Body of pancreas (tissue), 4 donors: ENCODE data around the gene EPN2. TPM values are rescaled to one million over a fixed set of nuclear protein-coding genes. Genes with fewer than 3 reads are reported as not detected.
A peak's percentile ranks its signal among the peaks of the same experiment; 100 is the strongest.

Experiments used
- ATAC-seq: fragments of 150-250 bp; one replicate; pipeline ENCODE4 v1.9.1; 2016
- DNase-seq, 4 donors: peaks; one replicate each; pipeline ENCODE4 v3.0.0-alpha.2; 2019
- H3K27ac ChIP-seq, 4 donors: fragments of 200-600 bp; sonication (generic); 1 replicate in 3 of 4; 2 replicates in 1 of 4; pipeline versions ENCODE4 v1.5.1 to v1.6.1; 2016 to 2019; ENCODE audit warnings: mild to moderate bottlenecking in 1 of 4, mixed read lengths in 1 of 4, moderate library complexity in 1 of 4
- H3K27me3 ChIP-seq, 2 donors: fragments of 200-600 bp; sonication (generic); one replicate each; pipeline ENCODE4 v1.6.0; 2016; ENCODE audit warnings: mild to moderate bottlenecking in 1 of 2
- H3K36me3 ChIP-seq, 2 donors: fragments of 200-600 bp; sonication (generic); replicated peaks in 1 of 2; 2 replicates each; pipeline ENCODE4 v1.5.1; 2016; ENCODE audit warnings: low read depth in 2 of 2; ENCODE audit not compliant: insufficient read depth in 1 of 2
- H3K4me1 ChIP-seq: fragments of 200-600 bp; sonication (generic); one replicate; pipeline ENCODE4 v1.6.0; 2016
- H3K4me3 ChIP-seq, 2 donors: fragments of 200-600 bp; sonication (generic); 1 replicate in 1 of 2; 2 replicates in 1 of 2; pipeline ENCODE4 v1.5.1; 2016 to 2019
- H3K9me3 ChIP-seq, 3 donors: fragments of 200-600 bp; sonication (generic); 1 replicate in 2 of 3; 2 replicates in 1 of 3; pipeline ENCODE4 v1.5.1; 2016
- POLR2A ChIP-seq, 3 donors: fragments of 450-650 bp; IDR thresholded peaks; one replicate each; pipeline ENCODE4 v1.6.1; 2016; ENCODE audit warnings: antibody characterized with exemption in 3 of 3, mild to moderate bottlenecking in 2 of 3
- WGBS, 2 donors: methylation state at CpG; one replicate each; pipeline ENCODE4 v1.1.5; 2017; 5-methylcytosine and 5-hydroxymethylcytosine counted together
- intact Hi-C: fragments of 100-400 bp; cut with DNase I; formaldehyde crosslinking; loops from one replicate; pipeline ENCODE4 v1.15.1; 2023
- total RNA-seq, 2 donors: library from RNA; depleted of rRNA; stranded (reverse); fragments of >200 nt; gene quantifications; one replicate each; pipeline ENCODE4 v1.1.0, GENCODE V29; 2016
- TF ChIP-seq, protein P1 (sequence below), 7 experiments: fragments of 450-650 bp in 4 of 7; fragments of 200-600 bp in 3 of 7; sonication (generic) in 3 of 7; IDR thresholded peaks; one replicate each; pipeline ENCODE4 v1.5.1; 2016 to 2019; ENCODE audit warnings: antibody characterized with exemption in 7 of 7

Gene EPN2
- total RNA-seq, 2 donors from 2014 or later: 32.7 to 46.5 TPM

DNA sequence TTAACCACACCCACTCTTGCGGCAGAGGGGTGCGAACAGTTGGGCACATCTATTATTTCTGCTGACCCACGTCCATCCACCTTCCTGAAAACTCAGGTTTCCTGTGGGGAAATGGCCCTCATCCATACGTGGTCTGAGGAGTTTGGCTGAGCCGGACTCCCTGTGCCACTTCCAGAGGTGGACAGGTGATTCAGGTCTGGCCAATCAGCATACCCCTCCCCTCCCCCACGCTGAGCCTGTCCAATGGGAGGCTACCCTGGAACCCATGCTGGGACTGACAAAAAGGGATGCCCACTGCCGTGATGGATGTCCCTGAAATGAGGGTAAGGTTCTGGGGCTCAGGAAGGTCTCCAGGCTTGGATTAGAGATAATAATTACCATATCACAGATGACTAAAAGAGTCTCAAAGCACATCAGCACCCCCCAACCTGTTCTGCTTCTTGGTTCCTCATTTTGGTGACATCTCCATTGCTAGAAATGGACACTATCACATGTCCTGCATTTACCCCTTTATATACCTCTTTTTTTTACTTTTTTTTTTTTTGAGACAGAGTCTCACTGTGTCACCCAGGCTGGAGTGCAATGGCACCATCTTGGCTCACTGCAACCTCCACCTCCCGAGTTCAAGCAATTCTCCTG, 135.8 kb downstream of the EPN2 start:
- no peaks in the 10 kb centered on the region for H3K36me3 ChIP-seq
- intact Hi-C loops: no loop called here
- ATAC-seq (no peak), DNase-seq (peak in 1 of 4 donors; percentile 8)
- no peaks in the 10 kb centered on the region for H3K9me3 ChIP-seq
- H3K27me3 ChIP-seq: no peaks in the 10 kb centered on the region
- WGBS, 2 donors: 77 to 80% methylated on average over 7 to 8 of the region's 8 CpGs
- peaks cover 6% of the 10 kb centered on the region for H3K4me1 ChIP-seq
- H3K27ac ChIP-seq: no peak overlapping the region
- no peak overlapping the region for H3K4me3 ChIP-seq
- no peak for TF ChIP-seq POLR2A (IDR thresholded peaks at IDR 0.05)
- TF ChIP-seq, protein P1, sequence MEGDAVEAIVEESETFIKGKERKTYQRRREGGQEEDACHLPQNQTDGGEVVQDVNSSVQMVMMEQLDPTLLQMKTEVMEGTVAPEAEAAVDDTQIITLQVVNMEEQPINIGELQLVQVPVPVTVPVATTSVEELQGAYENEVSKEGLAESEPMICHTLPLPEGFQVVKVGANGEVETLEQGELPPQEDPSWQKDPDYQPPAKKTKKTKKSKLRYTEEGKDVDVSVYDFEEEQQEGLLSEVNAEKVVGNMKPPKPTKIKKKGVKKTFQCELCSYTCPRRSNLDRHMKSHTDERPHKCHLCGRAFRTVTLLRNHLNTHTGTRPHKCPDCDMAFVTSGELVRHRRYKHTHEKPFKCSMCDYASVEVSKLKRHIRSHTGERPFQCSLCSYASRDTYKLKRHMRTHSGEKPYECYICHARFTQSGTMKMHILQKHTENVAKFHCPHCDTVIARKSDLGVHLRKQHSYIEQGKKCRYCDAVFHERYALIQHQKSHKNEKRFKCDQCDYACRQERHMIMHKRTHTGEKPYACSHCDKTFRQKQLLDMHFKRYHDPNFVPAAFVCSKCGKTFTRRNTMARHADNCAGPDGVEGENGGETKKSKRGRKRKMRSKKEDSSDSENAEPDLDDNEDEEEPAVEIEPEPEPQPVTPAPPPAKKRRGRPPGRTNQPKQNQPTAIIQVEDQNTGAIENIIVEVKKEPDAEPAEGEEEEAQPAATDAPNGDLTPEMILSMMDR (IDR thresholded peaks at IDR 0.05): no peak

DNA sequence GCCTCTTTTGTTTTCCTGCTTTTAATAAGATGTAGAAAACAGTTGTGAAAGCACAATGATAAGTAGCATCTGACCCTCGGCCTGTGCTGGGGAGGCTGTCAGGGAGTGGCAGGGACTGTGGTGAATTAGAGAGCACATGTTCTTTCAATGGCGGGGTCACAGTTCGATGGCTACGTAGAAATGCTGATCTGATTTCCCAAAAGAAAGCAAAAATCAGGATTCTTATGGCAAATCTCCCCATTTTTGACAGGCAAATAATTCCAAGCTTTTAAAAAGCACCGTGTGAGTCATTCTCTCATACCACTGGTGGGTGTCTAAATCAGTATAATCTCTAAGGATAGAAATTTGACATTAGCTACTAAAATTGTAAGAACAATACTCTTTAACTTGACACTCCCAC, 137.0 kb downstream of the EPN2 start:
- TF ChIP-seq, protein P1 (IDR thresholded peaks at IDR 0.05): no peak
- TF ChIP-seq POLR2A (IDR thresholded peaks at IDR 0.05): no peak
- DNase-seq (peak in 1 of 4 donors; percentile 1), ATAC-seq (no peak)
- no peaks in the 10 kb centered on the region for H3K36me3 ChIP-seq
- intact Hi-C loops: no loop called here
- no peak overlapping the region for H3K27ac ChIP-seq
- H3K9me3 ChIP-seq: no peaks in the 10 kb centered on the region
- H3K4me3 ChIP-seq: no peak overlapping the region
- 87 to 92% methylated on average over 5 of the region's 5 CpGs for WGBS, 2 donors
- H3K4me1 ChIP-seq: peaks cover 10% of the 10 kb centered on the region
- no peaks in the 10 kb centered on the region for H3K27me3 ChIP-seq

DNA sequence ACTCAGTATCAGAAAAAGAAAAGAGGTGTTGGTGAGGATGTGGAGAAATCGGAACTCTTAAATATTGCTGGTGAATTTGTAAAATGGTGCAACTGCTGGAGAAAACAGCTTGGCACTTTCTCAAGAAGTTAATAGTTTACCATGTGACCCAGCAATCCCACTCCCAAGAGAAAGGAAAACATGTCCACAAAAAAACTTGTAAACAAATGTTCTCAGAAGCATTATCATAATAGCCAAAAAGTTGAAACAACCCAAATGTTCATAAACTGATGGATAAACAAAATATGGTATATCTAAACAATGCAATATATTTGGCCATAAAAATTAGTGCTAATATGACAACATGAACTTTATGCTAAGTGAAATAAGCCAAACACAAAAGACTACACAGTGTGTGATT, 138.6 kb downstream of the EPN2 start:
- Histone ChIP-seq H3K9me3 (no peaks in the 10 kb centered on the region), H3K27ac (no peak overlapping the region), H3K27me3 (no peaks in the 10 kb centered on the region), H3K4me1 (peaks cover 16% of the 10 kb centered on the region), H3K4me3 (no peak overlapping the region), H3K36me3 (peaks cover 0 to under 1% of the 10 kb centered on the region in 2 donors)
- DNase-seq (no peak), ATAC-seq (no peak)
- WGBS, 2 donors: 96 to 100% methylated on average over 1 of the region's 1 CpG
- intact Hi-C loops: no loop called here
- TF ChIP-seq, protein P1 (IDR thresholded peaks at IDR 0.05): no peak

DNA sequence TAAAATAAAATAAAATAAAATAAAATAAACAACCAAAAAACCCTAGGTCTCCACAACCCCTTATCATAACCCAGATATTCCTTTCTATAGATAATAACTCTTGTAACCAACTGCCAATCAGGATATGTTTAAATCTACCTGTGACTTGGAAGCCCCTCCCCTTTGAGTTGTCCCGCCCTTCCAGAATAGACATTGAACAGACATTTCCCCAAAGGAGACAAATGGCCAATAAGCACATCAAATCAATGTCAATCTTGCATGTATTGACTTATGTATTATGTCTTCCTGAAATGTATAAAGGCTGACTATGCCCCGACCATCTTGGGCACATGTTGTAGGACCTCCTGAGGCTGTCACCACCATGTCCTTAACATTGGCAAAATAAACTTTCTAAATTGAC, 139.6 kb downstream of the EPN2 start:
- H3K4me1 ChIP-seq: peaks cover 16% of the 10 kb centered on the region
- H3K9me3 ChIP-seq: no peaks in the 10 kb centered on the region
- peak in 1 of 4 donors; percentile 8 for DNase-seq
- H3K36me3 ChIP-seq: peaks cover 0 to 6% of the 10 kb centered on the region in 2 donors
- H3K27me3 ChIP-seq: no peaks in the 10 kb centered on the region
- TF ChIP-seq, protein P1 (IDR thresholded peaks at IDR 0.05): no peak
- TF ChIP-seq POLR2A (IDR thresholded peaks at IDR 0.05): no peak
- H3K4me3 ChIP-seq: peak overlapping the region in 1 of 2 donors; percentile 38
- peak overlapping the region; percentile 88 to 98 (median 92) for H3K27ac ChIP-seq
- ATAC-seq: no peak
- 15 to 18% methylated on average over 2 of the region's 2 CpGs for WGBS, 2 donors
- intact Hi-C loops: no loop called here
